Stimulated activated CD4-positive, alpha-beta T cell treated with anti-CD3 and anti-CD28 coated beads, Interleukin-12 subunit alpha, Interleukin-12 subunit beta, amount 100 ng/mL, for 48 hours (primary cell): Measurements from ENCODE around the gene CYP2F1.
"Not testable (repeated sequence)": the region's sequence is repeated elsewhere in the genome, so short reads cannot be mapped to it uniquely, and the experiment has no call there.

ENCODE experiments used
- DNase-seq, 3 donors: peaks; one replicate each; pipeline ENCODE4 v3.0.0-alpha.2; 2020; ENCODE audit warnings: low read depth in 2 of 3, low spot score in 1 of 3

CYP2F1 gene, protein sequence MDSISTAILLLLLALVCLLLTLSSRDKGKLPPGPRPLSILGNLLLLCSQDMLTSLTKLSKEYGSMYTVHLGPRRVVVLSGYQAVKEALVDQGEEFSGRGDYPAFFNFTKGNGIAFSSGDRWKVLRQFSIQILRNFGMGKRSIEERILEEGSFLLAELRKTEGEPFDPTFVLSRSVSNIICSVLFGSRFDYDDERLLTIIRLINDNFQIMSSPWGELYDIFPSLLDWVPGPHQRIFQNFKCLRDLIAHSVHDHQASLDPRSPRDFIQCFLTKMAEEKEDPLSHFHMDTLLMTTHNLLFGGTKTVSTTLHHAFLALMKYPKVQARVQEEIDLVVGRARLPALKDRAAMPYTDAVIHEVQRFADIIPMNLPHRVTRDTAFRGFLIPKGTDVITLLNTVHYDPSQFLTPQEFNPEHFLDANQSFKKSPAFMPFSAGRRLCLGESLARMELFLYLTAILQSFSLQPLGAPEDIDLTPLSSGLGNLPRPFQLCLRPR

GRCh38 chr19:41114132-41114531 lies at the start of gene CYP2F1:
Gene CYP2F1 (plus strand): TSS chr19:41114432. CDS start chr19:41116189, 1,757 bp downstream.
- no peak for DNase-seq

GRCh38 chr19:41064974-41065569 lies 49.2 kb upstream of the CYP2F1 start:
- peak in 1 of 3 donors; percentile 1 for DNase-seq

DNA sequence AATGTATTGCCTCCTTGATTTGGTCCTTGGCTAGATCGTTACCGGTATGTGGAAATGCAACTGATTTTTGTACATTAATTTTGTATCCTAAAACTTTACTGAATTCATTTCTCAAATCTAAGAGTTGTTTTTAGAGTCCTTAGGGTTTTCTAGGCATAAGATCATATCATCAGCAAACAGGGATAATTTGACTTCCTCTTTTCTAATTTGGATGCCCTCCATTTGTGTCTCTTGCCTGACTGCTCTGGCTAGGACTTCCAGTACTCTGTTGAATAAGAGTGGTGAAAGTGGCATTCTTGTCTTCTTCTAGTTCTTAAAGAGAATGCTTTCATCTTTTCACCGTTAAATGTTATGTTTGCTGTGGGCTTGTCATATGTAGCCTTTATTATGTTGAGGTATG lies 37.9 kb upstream of the CYP2F1 start:
- DNase-seq, result no peak

DNA sequence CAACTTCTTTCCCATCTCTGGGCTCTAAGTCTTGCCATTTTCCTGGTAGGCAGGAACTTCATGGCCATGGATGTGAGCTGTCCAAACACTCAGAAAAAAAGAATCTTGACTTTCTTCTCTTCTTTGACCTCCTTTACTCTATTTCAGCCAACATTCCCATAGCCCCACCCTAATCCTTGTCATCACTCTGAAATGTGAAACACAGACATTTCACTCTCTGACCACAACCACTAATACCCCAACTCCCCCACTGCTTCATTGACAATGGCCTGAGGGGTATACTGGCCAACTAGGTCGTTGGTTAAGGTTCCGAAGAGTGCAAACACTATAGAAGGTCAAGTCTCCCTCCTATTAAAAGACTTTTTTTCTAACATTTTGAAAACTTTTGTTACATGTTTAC lies 30.7 kb upstream of the CYP2F1 start:
- no peak for DNase-seq

GRCh38 chr19:41085748-41086415 lies 28.4 kb upstream of the CYP2F1 start:
- no peak for DNase-seq

- DNase-seq, result no peak
Measured at GRCh38 chr19:41088151-41088550, 26.1 kb upstream of the CYP2F1 start, which contains the start of gene CYP2A13. Gene CYP2A13 (plus strand): TSS chr19:41088451. CDS start chr19:41088472, 21 bp downstream.

- DNase-seq, result no peak
Measured at GRCh38 chr19:41089959-41090358, 24.3 kb upstream of the CYP2F1 start.

- no peak for DNase-seq
Measured at GRCh38 chr19:41095703-41096102, 18.5 kb upstream of the CYP2F1 start.

- DNase-seq, result no peak
Measured at GRCh38 chr19:41096353-41096752, 17.9 kb upstream of the CYP2F1 start.

GRCh38 chr19:41097302-41097701 lies 16.9 kb upstream of the CYP2F1 start:
- no peak for DNase-seq

DNA sequence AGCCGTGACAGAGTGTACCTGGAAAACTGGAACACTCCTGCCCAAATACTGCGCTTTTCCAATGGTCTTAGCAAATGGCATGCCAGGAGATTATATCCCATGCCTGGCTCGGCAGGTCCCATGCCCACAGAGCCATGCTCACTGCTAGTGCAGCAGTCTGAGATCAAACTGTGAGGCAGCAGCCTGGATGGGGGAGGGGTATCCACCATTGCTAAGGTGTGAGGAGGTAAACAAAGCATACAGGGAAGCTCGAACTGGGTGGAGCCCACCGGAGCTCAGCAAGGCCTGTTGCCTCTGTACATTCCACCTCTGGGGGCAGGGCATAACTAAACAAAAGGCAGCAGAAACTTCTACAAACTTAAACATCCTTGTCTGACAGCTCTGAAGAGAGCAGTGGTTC lies 15.5 kb upstream of the CYP2F1 start:
- DNase-seq, result no peak

DNA sequence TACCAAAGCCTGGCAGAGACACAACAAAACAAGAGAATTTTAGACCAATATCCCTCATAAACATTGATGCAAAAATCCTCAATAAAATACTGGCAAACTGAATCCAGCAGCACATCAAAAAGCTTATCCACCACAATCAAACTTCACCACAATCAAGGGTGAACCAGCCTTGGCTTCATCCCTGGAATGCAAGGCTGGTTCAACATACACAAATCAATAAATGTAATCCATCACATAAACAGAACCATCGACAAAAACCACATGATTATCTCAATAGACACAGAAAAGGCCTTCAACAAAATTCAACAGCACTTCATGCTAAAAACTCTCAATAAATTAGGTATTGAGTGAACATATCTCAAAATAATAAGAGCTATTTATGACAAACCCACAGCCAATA lies 12.0 kb upstream of the CYP2F1 start:
- DNase-seq, result not testable (repeated sequence)

DNA sequence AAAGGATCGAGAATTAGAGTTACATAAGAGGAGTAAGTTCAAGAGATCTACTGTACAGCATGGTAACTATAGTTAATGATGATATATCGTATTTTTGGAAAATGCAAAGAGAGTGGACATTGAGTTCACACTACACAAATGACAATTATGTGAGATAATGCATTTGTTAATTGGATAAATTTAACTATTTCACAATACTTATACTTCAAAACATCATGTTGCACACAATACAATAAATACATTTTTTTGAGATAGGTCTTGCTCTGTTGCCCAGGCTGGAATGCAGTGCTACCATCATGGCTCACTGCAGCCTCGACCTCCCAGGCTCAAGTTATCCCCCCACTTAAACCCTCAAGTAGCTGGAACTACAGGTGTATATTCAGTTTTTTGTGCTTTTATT lies 8.1 kb upstream of the CYP2F1 start:
- no peak for DNase-seq

DNA sequence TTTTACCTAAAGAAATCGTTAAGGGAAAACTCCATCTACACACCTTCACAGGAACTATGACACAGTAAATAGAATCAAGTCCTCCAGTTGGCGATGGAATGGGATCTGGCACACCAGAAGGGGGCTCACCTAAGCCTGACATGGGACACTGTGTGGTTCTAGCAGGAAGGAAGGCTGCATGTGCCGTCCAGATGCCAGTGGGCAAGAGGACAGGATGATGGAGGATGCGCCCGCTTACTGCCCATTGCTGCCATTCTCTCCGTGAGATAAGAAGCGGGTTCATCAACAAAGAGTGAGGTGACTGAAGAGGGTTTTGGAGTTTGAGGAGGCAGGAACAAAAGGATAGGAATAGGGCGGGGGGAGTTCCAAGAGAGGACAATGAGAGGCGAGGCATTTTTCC lies 2.9 kb upstream of the CYP2F1 start:
- no peak for DNase-seq

DNA sequence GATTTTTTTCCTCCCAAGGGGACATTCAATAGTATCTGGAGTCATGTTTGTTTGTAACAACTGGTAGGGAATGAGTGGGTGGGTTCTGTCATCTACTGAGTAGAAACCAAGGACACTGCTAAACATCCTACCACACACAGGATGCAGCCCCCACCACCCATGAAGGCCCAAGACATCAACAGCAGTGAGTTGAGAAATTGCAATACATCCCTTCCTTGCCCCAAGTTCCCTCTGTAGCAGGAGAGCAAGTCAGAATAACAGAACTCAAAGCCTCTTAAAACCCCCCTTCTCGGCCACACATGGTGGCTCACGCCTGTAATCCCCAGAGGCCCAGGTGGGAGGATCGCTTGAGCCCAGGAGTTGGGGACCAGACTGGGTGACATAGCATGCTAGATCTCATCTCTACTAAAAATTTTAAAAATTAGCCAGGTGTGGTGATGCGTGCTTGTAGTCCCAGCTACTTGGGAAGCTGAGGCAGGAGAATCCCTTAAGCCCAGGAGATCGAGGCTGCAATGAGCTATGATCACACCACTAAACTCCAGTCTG lies 2.4 kb upstream of the CYP2F1 start:
- no peak for DNase-seq

DNA sequence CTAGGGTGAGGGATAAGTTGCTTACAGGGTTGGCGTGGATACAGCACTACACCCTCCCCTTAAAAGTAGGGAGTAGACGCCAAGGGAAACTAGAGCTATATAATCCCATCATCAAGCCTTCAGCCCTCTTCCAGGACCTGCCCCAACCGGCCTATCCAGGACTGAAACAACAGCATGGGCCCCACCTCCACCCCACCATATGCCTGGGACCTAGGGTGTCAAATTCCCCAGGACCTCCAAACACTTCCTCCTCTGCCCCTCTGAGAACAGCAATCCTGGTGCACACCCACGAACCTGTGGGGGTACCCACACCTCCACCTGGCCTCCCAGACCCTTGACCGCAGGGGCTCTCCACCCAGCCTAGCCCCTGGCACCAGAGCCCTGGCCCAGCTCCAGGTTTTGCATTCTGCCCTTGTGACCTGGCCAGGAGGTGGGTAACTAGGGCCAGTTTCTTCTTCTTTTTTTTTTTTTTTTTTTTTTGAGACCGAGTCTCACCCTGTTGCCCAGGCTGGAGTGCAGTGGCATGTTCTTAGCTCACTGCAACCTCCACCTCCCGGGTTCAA lies 1.4 kb upstream of the CYP2F1 start:
- DNase-seq, result no peak

- no peak for DNase-seq
Measured at GRCh38 chr19:41116261-41116660, 2.0 kb downstream of the CYP2F1 start.

- peak in 2 of 3 donors; percentile 6 to 7 for DNase-seq
Measured at GRCh38 chr19:41120929-41121911, 7.0 kb downstream of the CYP2F1 start.

- not testable (repeated sequence) for DNase-seq
Measured at GRCh38 chr19:41122846-41123245, 8.6 kb downstream of the CYP2F1 start.

- no peak for DNase-seq
Measured at GRCh38 chr19:41123716-41124294, 9.6 kb downstream of the CYP2F1 start.
